Left colon (tissue), 2 donors: Measurements from ENCODE around the gene ZDHHC16. TPM values are rescaled to one million over a fixed set of nuclear protein-coding genes. Genes with fewer than 3 reads are reported as not detected.

Experiments used
- ATAC-seq: fragments of 200-7000 bp; cut with Tn5 transposase; one replicate; pipeline ENCODE4 v1.9.1; 2020; ENCODE audit warnings: mild to moderate bottlenecking, moderate library complexity
- DNase-seq, 2 donors: peaks; one replicate each; pipeline ENCODE4 v3.0.0-alpha.2; 2020
- intact Hi-C, 2 donors: fragments of 100-400 bp; cut with DNase I in 1 of 2; cut with micrococcal nuclease in 1 of 2; formaldehyde crosslinking; loops; one replicate each; pipeline versions ENCODE4 v1.11.2 to v1.14.0; 2022; cut with DNase I, micrococcal nuclease
- total RNA-seq, 2 donors: library from RNA; stranded (reverse); fragmentation: NEBNext Ultra II Directional; extraction: Animal tissue kit (Norgen Biotek cat#: 25700); gene quantifications; one replicate each; pipeline ENCODE4 v1.2.1, GENCODE V29; 2021
- donor health status: DM: no; HTN: no; CAD: no.
- donor health status: DM: yes; HTN: yes; CAD: no.

ZDHHC16 gene
- total RNA-seq, 2 donors from 2014 or later, result 29.1 to 31.5 TPM

- ATAC-seq (no peak), DNase-seq (peak; percentile 47 to 58)
- intact Hi-C loops, result no loop called here
Measured at GRCh38 chr10:97499561-97500296, 53.8 kb downstream of the ZDHHC16 start.

DNA sequence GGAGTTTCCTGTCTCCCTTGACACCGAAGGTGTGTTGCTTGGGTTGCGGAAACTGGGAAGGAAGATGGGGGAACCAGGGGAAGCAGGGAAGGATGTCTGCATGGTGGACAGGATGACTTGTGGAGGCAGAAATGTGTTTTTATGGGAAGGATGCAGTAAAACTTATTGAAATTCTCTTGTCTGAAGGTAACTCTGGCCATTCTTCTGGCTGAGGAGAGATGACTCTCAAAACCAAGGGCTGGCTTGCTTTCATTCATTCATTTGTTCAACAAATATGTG, 54.3 kb downstream of the ZDHHC16 start:
- intact Hi-C loops, result no loop called here
- ATAC-seq, result no peak

DNA sequence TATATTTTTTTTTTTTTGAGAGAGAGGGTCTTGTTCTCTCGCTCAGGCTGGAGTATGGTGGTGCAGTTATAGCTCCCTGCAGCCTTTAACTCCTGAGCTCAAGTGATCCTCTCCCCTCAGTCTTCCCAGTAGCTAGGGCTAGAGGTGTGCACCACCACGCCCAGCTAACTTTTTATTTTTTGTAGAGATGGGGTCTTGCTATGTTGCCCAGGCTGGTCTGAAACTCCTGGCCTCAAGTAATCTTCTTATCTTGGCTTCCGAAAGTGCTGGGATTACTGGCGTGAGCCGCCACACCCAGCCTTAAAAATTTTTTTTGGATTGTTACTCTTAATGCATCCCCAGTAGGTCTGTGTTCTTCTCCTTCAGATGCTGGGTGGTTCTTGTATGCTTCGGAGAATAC, 56.9 kb downstream of the ZDHHC16 start:
- ATAC-seq, result no peak
- no peak for DNase-seq
- intact Hi-C loops, result no loop called here

More for the DNA sequence above, 54.3 kb downstream of the ZDHHC16 start:
- no peak for DNase-seq

- ATAC-seq (no peak), DNase-seq (no peak)
- intact Hi-C loops, result no loop called here
Measured at GRCh38 chr10:97503406-97503805, 57.4 kb downstream of the ZDHHC16 start.

DNA sequence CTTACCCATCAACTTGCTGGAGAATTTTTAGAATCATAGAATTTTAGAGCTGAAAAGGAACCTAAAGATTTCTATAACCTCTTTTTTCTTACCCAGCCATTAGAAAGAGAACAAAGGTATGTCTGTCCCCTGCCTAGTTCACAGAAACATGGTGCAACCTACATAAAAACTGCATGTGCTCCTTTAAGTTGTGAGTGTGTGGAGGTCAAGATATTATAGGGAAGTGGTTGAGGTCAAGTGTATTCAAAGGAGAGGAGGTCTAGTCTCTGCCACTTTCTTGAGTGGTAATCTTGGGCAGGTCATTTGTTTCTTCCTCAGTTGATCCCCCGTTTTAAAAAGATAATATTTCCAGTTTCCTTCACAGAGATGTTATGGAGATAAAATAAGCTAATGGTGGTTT, 59.2 kb downstream of the ZDHHC16 start:
- DNase-seq (no peak), ATAC-seq (no peak)
- intact Hi-C loops, result no loop called here

- no peak for ATAC-seq
- intact Hi-C loops, result no loop called here
- no peak for DNase-seq
Measured at GRCh38 chr10:97506199-97506991, 60.4 kb downstream of the ZDHHC16 start.

Other genes starting within 250 kb of the ZDHHC16 start
- gene ARHGAP19, start 153.5 kb upstream of the ZDHHC16 start, total RNA-seq, result 1 to 10 TPM; 6.4 to 6.8 TPM
- 10 to 100 TPM in 1 of 2 donors, 1 to 10 TPM in 1; 6.9 to 10.5 TPM for gene FRAT1, start 126.9 kb upstream of the ZDHHC16 start, total RNA-seq
- gene FRAT2, start 111.4 kb upstream of the ZDHHC16 start, total RNA-seq, result 10 to 100 TPM; 41.4 to 43.9 TPM
- 10 to 100 TPM; 13.9 to 15.1 TPM for gene RRP12, start 44.8 kb upstream of the ZDHHC16 start, total RNA-seq
- gene PGAM1, start 20.0 kb upstream of the ZDHHC16 start, total RNA-seq, result 100 to 1,000 TPM; 216 to 249 TPM
- 10 to 100 TPM; 21.7 to 22.6 TPM for gene EXOSC1, start 169 bp upstream of the ZDHHC16 start, total RNA-seq
- gene MMS19, start 52.2 kb downstream of the ZDHHC16 start, total RNA-seq, result 10 to 100 TPM; 38.9 to 42.3 TPM
- gene UBTD1, start 52.7 kb downstream of the ZDHHC16 start, total RNA-seq, result 1 to 10 TPM; 1.8 to 2.4 TPM
- gene ANKRD2, start 126.6 kb downstream of the ZDHHC16 start, total RNA-seq, result not detected
- gene HOGA1, start 138.2 kb downstream of the ZDHHC16 start, total RNA-seq, result under 1 TPM in 1 of 2 donors, not detected in 1; 0.15 TPM
- not detected for gene C10orf62, start 143.5 kb downstream of the ZDHHC16 start, total RNA-seq
- 1 to 10 TPM; 1.3 to 1.6 TPM for gene MORN4, start 187.3 kb downstream of the ZDHHC16 start, total RNA-seq
- 10 to 100 TPM in 1 of 2 donors, 1 to 10 TPM in 1; 9.4 to 13.0 TPM for gene PI4K2A, start 194.5 kb downstream of the ZDHHC16 start, total RNA-seq
- gene AVPI1, start 241.1 kb downstream of the ZDHHC16 start, total RNA-seq, result 10 to 100 TPM; 38.7 to 43.8 TPM